ENCODE data around the gene HGS. TPM values are rescaled to one million over a fixed set of nuclear protein-coding genes. Genes with fewer than 3 reads are reported as not detected.

Gene HGS
- total and polyA plus RNA-seq, 2 of the 13 experiments (the other 11 are each of a cell fraction or from before 2014, with no cell fraction given): 73.3 to 78.1 TPM

GRCh38 chr17:81720267-81721071, 36.7 kb downstream of the HGS start (continued):
- no peak for TF ChIP-seq ZNF782 (CRISPR knock-in tag; IDR thresholded peaks at IDR 0.05; ENCODE audit: borderline replicate concordance)
- TF ChIP-seq ATAD3A (CRISPR knock-in tag; IDR thresholded peaks at IDR 0.05): no peak
- no peak for TF ChIP-seq UBTF (CRISPR knock-in tag; IDR thresholded peaks at IDR 0.05)
- TF ChIP-seq ZNF10 (CRISPR knock-in tag; IDR thresholded peaks at IDR 0.05; ENCODE audit: borderline replicate concordance, low read depth): no peak
- no peak for TF ChIP-seq ZZZ3 (CRISPR knock-in tag; IDR thresholded peaks at IDR 0.05; ENCODE audit: borderline replicate concordance)
- TF ChIP-seq POLR2AphosphoS2 (IDR thresholded peaks at IDR 0.05; ENCODE audit: low read depth, low read length): 0 out of 2 replicates have a peak, but pooled peaks have one; percentile 64
- TF ChIP-seq PHF21A (CRISPR knock-in tag; IDR thresholded peaks at IDR 0.05): no peak
- no peak for TF ChIP-seq TBX2 (CRISPR knock-in tag; IDR thresholded peaks at IDR 0.05; ENCODE audit: borderline replicate concordance)
- no peak for TF ChIP-seq PAF1 (CRISPR knock-in tag; IDR thresholded peaks at IDR 0.05)
- TF ChIP-seq ZBTB20 (CRISPR knock-in tag; IDR thresholded peaks at IDR 0.05; ENCODE audit: borderline replicate concordance, low read depth): no peak
- peak; percentile 32; the same call in 1 of the 2 replicates for TF ChIP-seq ZC3H13 (CRISPR knock-in tag; IDR thresholded peaks at IDR 0.05)
- TF ChIP-seq ZNF33A (CRISPR knock-in tag; IDR thresholded peaks at IDR 0.05; ENCODE audit: borderline replicate concordance): no peak
